SIG-M5 treated with dmso at 0.1 percent for 504 hours (cell line): ENCODE measurements around the gene TK1.
"Not testable (repeated sequence)": the region's sequence is repeated elsewhere in the genome, so short reads cannot be mapped to it uniquely, and the experiment has no call there.

Source experiments
- DNase-seq: peaks from one replicate; lab custom pipeline; 2025; ENCODE audit not compliant: unreplicated experiment; lab: John Stamatoyannopoulos, UW

The TK1 gene

GRCh38 chr17:78154903-78155811, 31.7 kb downstream of the TK1 start:
- peak; percentile 66 for DNase-seq

- DNase-seq = no peak
These were observed 35.3 kb downstream of the TK1 start for GRCh38 chr17:78151514-78152008.

DNA sequence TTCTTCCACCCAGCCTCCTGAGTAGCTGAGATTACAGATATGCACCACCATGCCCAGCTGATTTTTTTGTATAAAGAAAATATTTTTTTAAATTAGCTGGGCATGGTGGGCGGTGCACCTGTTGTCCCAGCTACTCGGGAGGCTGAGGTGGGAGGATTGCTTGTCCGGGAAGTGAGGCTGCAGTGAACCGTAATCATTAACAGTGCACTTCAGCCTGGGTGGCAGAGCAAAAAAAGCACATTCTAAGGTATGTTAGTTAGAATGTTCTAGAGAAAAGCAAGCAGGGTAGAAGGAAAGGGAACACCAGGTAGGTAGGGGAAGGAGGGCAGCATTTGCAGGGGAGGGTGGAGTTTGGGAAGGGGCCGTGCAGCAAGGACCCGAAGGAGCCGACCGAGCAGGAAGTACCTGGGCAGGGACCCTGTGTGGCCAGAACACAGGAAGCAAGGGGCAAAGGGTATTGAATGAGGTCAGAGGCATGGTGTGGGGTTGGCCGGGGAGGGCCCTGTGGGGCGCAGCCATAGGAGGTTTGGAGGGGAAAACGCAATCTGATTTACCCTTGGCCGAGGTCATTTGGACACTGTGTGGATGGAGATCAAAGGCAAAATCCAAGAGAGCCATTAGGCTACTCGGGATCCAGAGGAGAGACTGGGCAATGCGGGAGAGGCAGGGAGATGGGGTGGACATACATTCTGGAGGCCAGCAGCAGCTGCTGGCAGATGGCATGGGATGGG, 38.4 kb downstream of the TK1 start:
- DNase-seq = no peak

- DNase-seq = no peak
These were observed 39.4 kb downstream of the TK1 start for GRCh38 chr17:78147315-78147998.

- DNase-seq = no peak
These were observed 40.0 kb downstream of the TK1 start for GRCh38 chr17:78146881-78147280.

- no peak for DNase-seq
These were observed 40.4 kb downstream of the TK1 start for GRCh38 chr17:78146471-78146869.

- no peak for DNase-seq
These were observed 41.9 kb downstream of the TK1 start for GRCh38 chr17:78144736-78145641.

DNA sequence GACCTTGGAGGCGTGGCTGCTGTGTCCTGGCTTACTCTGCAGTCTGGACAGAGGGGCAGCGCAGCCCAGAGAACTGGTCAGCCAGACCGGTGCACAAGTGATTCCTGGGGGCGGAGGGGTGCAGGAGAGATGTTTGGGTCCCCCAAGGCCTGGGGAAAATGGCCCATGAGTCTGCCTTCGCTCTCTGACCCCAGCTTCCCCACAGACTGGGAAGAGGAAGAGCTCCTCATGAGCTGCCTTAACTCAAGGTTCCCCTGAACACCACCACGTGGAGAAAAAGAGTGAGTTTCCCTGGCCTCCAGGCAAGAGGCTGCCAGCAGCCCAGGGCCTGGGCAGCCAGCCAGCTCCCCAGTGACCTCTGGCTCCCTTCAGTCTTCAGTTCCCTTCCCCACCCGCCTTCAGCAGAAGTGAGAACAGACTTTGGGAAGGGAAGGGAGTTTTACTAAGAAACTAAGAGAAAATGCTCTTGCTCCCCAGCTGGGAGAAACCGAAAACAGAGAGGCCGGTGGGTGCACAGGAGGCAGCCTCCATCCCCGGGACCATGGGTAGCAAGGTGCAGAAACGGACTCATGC, 42.6 kb downstream of the TK1 start:
- DNase-seq = peak; percentile 91

DNA sequence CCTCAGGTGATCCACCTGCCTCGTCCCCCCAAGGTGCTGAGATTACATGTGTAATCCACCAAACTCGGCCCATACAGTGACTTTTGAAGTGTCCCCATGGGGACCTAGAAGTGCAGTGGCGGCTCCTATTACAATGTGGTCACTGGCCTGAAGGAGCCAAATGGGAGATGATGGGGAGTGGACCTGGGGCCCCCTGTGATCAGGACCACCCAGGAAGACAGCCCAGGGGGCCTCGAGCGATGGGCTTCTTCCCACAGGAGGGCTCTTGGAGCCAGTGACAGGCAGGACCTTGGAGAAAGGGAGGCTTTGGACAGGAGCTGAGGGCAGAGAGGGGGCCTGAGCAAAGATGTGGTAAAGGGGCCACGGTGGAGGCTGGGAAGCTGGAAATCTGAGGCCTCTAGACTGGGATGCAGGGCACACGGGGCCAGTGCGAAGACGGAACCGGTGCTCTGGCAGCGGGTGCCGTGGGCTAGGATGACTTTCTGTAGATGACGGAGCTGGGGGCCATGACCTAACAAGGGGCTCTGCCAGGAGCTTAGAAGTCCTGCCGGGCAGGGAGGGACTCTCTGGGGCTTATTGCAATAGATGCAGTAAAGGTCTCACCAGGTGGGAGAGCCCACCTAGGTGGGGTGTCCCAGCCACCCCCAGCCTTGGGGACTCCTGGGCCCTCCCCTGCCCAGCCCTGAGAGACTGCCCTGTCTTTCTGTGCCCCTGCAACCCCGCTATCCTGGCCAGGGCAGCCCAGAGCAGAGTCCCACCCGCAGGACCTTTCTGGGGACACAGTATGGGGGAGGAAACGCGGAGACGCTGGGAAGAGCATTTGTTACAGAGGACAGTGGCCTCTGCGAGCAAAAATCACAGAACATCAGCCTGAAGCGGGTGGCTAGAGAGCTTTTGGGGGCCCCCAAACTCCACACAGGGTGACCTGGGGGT, 43.4 kb downstream of the TK1 start:
- no peak for DNase-seq

- no peak for DNase-seq
These were observed 44.6 kb downstream of the TK1 start for GRCh38 chr17:78142119-78142861.

DNA sequence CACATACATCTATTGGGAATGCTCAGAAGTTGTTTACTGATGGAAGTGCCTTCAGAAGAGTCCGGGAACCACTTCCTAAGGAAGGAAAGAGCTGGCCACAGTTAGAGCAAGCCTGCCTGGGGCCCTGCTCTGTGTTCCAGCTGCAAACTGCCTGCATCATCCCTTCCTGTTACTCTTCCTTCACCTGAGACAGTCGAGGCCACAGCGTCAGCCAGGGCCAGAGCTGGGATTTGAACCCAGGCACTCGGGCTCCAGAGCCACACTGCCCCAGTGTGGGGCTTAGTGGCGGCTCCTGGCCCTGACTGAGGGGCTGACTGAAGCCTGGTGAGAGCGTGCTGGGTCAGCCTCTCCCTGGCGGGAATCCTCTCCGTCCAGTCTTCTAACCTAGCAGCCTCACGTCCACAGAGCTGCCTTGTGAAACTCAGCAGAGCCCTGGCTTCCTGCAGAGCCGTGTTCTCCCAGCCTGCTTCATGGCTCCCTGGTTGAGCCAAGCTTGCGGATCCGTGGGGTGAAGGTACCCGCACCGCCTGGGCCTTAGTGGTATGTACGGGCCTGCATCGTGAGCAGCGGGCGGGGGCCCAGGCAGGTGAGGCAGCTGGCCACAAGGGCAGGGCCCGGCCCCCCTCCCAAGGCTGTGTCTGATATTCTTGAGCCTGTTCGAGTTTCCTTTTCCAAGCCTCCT, 45.3 kb downstream of the TK1 start:
- DNase-seq = no peak

GRCh38 chr17:78140169-78141051, 46.4 kb downstream of the TK1 start:
- peak; percentile 99 for DNase-seq

DNA sequence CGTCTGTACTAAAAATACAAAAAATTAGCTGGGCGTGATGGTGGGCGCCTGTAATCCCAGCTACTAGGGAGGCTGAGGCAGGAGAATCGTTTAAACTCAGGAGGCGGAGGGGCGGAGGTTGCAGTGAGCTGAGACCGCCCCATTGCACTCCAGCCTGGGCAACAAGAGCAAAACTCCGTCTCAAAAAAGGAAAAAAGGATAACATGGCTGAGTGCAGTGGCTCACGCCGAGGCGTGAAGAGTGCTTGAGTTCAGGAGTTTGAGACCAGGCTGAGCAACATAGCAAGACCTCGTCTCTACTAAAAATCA, 47.0 kb downstream of the TK1 start:
- not testable (repeated sequence) for DNase-seq

DNA sequence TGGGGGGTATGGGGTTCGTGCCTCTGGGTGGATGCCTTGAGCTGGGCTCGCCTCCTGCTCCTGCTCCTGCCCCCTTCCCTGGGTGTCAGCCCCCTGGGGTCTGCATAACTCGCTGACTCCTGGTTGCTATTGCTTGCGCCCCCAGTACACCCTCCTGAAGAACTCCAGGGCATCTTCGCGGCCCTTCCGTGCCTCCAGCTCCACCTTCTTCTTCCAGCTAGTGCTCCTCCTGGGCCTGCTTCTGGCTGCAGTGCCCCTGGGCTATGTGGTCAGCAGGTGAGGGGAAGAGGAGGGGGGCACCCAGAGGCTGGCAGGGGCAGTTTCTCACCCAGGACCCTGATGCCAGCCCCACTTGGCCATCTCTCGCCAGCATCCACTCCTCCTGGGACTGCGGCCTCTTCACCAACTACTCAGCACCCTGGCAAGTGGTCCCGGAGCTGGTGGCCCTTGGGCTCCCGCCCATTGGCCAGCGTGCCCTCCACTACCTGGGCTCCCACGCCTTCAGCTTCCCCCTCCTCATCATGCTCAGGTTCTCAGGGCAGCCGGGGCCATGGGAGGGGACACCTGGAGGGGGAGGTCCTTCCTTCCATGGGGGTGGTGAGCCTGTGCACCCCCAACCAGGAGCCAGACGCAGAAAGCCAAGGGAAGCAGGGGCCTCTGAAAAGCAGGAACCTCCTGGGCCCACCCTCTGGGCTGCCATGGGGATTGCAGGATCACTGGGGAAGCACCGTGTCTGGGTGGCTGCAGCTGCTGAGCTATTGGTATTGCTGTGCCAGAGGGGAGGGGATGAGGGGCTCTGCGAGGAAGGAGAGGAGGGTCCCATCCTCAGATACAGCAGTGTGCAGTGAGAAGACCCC, 48.4 kb downstream of the TK1 start:
- DNase-seq = no peak

DNA sequence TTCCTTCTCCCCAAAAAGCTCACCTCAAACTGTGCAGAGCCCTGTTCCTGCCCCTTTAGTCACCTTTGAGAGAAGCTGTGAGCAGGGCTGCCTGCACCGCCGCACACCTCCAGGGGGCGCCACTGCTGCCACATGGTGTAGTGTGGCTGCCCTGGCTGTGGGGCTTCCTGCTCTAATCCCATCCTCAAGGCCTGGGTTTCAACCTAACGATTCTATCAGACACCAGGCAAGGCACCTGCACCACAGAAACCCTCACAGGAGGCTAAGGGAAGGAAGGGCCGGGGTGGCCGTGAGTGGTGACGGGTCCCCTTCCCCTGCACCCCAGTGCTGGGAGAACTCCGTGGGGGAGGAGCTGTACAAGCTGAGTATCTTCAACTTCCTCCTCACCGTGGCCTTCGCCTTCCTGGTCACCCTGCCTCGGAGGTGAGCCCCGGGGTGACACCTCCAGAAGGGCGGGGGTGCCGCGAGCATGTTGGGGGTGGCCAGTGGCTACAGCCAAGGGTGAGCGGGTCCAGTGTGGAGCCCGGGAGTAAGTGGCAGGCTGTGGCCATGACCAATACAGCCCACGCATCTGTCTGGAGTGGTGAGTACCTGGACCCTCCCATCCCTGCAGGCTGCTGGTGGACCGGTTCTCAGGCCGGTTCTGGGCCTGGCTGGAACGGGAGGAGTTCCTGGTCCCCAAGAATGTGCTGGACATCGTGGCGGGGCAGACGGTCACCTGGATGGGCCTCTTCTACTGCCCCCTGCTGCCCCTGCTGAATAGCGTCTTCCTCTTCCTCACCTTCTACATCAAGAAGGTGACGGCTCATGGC, 49.3 kb downstream of the TK1 start:
- peak; percentile 36 for DNase-seq
